Measurements from ENCODE around the gene CA12.

CA12 gene

DNA sequence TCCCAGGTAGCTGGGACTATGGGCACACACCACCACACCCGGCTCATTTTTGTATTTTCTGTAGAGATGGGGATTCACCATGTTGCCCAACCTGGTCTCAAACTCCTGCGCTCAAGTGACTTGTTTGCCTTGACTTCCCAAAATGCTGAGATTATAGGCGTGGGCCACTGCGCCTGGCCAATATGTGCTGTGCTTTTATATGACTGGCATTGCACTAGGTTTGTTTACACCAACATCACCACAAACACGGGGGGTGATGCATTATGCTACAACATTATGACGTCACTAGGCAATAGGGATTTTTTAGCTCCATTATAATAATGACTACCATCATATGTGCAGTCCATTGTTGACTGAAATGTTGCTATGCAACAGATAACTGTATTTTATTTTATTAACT is 97.3 kb downstream of the CA12 start:
- TF ChIP-seq GATA3 (IDR thresholded peaks at IDR 0.05; ENCODE audit: low read depth, low read length) (no peak), GATA2 (IDR thresholded peaks at IDR 0.05; ENCODE audit: low read depth, low read length) (no peak)

DNA sequence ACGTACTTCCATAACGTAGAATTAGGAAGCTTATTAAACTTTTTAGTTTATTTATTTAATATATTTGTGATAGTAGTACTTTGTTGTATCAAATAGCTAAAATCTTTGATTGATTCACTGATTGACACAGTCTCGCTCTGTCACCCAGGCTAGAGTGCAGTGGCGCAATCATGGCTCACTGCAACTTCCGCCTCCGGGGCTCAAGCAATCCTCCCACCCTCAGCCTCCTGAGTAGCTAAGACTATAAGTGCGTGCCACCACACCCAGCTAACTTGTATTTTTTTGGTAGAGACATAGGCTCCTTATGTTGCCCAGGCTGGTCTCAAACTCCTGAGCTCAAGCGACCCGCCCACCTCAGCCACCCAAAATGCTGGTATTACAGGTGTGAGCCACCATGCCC is 98.5 kb downstream of the CA12 start:
- TF ChIP-seq GATA2 (IDR thresholded peaks at IDR 0.05; ENCODE audit: low read depth, low read length) = no peak

DNA sequence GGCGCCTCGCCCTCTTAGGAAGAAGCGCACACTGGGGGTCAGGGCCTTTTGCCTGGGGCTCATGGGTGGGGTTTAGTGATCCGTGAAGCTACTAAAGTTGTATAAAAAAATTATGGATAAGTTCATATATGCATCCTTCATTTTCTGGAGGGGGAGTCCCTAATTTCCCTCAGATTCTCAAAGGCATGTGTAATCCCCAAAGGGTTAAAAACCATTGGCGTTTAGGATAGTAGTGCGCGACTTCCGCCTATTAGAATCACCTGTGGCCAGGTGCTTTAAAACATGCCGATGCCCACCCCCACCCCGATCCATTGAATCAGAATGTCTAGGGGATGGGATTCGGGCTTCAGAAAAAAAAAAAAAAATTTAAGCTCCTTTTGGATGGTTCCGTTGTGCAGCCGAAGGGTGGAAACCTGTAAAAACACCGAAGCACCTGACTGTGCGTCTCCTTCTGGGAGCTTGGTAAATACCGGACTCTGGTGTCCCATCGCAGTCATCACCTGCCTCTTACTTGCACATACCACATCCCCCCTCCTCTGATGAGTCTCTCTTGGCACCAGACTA is 103.7 kb downstream of the CA12 start:
- no peak for TF ChIP-seq GATA3 (IDR thresholded peaks at IDR 0.05; ENCODE audit: low read depth, low read length)

DNA sequence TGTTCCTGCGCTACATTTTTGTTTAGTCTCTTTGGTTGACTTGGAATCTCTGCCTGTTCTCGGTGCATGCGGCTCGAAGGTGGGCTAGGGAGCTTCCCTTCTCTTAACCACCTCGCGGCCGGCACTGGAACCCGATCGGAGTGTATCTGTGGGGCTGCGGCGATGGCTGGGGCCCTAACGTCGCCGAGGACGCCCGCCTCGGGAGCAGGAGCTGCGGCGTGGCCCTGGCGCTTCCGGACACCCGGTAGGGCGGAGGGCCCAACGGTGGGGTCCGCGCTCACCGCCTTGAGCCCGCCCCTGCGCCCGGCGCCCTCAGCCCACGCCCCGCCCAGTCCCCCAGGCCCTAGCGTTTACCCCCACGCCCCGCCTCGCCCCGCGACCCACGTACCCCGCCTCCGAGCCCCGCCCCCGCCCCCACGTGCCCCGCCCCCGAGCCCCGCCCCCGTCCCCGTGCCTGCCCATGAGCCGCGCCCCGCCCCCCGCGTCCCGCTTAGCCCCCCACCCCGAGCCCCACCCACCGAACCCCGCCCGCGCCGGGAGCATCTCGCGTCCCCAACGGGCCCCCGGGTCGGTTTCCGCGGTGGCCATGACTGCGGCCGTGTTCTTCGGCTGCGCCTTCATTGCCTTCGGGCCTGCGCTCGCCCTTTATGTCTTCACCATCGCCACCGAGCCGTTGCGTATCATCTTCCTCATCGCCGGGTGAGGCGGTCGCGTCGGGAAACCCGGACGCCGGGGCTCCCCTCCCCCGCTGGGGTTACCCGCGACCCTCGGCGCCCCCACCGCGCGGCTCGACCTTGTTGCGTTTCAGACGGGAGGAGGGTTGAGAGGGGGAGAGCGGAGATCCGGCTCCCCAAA is 104.4 kb downstream of the CA12 start, which contains the start of gene APH1B:
Gene APH1B, plus strand, starts transcription at position 568 of the 855 bp plus-strand sequence. Its CDS starts 19 bp downstream, at position 587.
- TF ChIP-seq GATA3 (IDR thresholded peaks at IDR 0.05; ENCODE audit: low read depth, low read length) (no peak), GATA2 (IDR thresholded peaks at IDR 0.05; ENCODE audit: low read depth, low read length) (no peak)

DNA sequence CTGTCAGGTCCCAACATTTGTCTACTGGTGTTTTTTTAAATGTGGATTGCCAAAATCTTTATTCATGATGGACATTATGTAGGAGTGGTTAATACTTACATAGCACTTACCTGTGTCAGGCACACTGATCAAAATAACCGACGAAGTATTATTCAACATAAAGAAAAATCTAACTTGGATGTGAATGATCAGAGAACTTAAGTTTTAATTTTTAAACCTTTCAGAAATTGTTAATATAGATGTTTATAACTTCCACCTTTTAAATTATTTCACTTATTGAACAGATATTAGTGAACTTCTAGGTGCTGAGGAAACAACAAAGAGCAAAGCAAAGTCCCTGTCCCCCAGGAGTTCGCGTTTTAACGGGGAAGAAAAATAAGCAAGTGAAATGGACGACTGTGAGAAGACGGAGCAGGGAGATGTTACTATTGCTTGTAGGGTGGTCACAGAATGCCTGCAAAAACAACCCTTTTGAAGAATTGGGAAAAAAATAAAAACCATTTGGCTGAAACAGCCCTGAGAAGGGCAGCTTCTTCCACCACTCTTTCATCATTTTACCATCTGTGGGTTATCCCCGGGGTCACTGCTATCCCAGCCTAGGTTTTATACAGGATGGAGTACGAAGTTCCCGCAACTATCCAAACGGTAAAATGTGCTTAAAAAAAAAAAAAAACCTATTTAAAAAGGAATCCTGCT is 105.2 kb downstream of the CA12 start:
- no peak for TF ChIP-seq GATA2 (IDR thresholded peaks at IDR 0.05; ENCODE audit: low read depth, low read length)
- TF ChIP-seq GATA3 (IDR thresholded peaks at IDR 0.05; ENCODE audit: low read depth, low read length) = no peak

DNA sequence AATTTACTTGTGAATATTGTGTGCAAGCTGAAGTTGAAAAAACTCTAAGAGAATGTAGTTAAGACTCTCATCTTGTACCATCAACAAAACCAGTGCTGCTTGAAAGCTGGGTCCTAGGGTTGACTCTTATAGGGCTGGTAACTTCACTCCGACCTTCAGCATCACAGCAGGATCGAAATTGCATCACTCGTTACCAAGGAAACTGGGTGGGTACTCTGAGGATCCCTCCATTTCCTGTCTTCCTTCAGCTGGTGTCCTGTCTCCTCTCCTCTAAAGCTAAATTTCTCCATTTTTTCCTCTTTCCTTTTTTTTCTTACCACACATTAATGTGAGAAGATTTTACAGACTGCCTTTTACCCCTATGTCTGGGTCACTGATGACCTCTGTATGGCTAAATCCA is 107.2 kb downstream of the CA12 start:
- TF ChIP-seq GATA3 (IDR thresholded peaks at IDR 0.05; ENCODE audit: low read depth, low read length) (no peak), GATA2 (IDR thresholded peaks at IDR 0.05; ENCODE audit: low read depth, low read length) (no peak)

Data from SH-SY5Y (cell line).